OCI-LY7 (cell line): ENCODE measurements around the gene RTCA. TPM values are rescaled to one million over a fixed set of nuclear protein-coding genes. Genes with fewer than 3 reads are reported as not detected.

Experiments
- BruUV-seq: library from RNA; stranded (reverse); fragments of 400-500 nt; replicated peaks from 2 replicates; lab custom pipeline; 2021; lab: Mats Ljungman, UMichigan
- CTCF ChIA-PET: fragments of 300-600 bp; sonication (Branson Sonifier 250); formaldehyde crosslinking; loops from one replicate; lab custom pipeline; 2022; ENCODE audit warnings: antibody characterized with exemption; ENCODE audit not compliant: unreplicated experiment; lab: Charles Lee
- POLR2A ChIA-PET: fragments of 300-600 bp; sonication (Branson Sonifier 250); formaldehyde crosslinking; loops from one replicate; lab custom pipeline; 2022; ENCODE audit warnings: antibody characterized with exemption; lab: Charles Lee
- DNase-seq: peaks from one replicate; pipeline ENCODE4 v3.0.0-alpha.2; 2015; ENCODE audit warnings: low spot score
- H2AFZ ChIP-seq: fragments of 200-600 bp; sonication (generic), shearing (Covaris generic); 2 replicates; pipeline ENCODE4 v1.6.1; 2014; ENCODE audit warnings: mild to moderate bottlenecking, antibody characterized with exemption, low read length, moderate library complexity
- H3K27ac ChIP-seq: fragments of 200-600 bp; sonication (generic); 2 replicates; pipeline ENCODE4 v1.5.1; 2014; ENCODE audit warnings: mixed run types, low read depth, mild to moderate bottlenecking, moderate library complexity, low read length, inconsistent platforms; ENCODE audit not compliant: poor library complexity, severe bottlenecking
- H3K36me3 ChIP-seq: fragments of 200-600 bp; sonication (generic); 2 replicates; pipeline ENCODE4 v1.6.1; 2014; ENCODE audit warnings: mild to moderate bottlenecking, antibody characterized with exemption, low read length, moderate library complexity, mixed read lengths; ENCODE audit not compliant: insufficient read depth
- H3K4me1 ChIP-seq: fragments of 200-600 bp; sonication (generic); 2 replicates; pipeline ENCODE4 v1.5.1; 2014; ENCODE audit warnings: mild to moderate bottlenecking, low read length; ENCODE audit not compliant: insufficient read depth, poor library complexity, severe bottlenecking
- H3K4me2 ChIP-seq: fragments of 200-600 bp; sonication (generic); 2 replicates; pipeline ENCODE4 v1.6.1; 2014; ENCODE audit warnings: mild to moderate bottlenecking, low read length
- H3K4me3 ChIP-seq: fragments of 200-600 bp; sonication (generic); 2 replicates; pipeline ENCODE4 v1.5.1; 2014; ENCODE audit warnings: mild to moderate bottlenecking, low read depth, low read length; ENCODE audit not compliant: poor library complexity, severe bottlenecking
- H3K79me2 ChIP-seq: fragments of 200-600 bp; sonication (generic); 2 replicates; pipeline ENCODE4 v1.6.1; 2016; ENCODE audit warnings: low read depth, mild to moderate bottlenecking, low read length, moderate library complexity, mixed read lengths; ENCODE audit not compliant: insufficient read depth
- H3K9me2 ChIP-seq: fragments of 200-600 bp; sonication (generic); 2 replicates; pipeline ENCODE4 v1.6.1; 2016; ENCODE audit warnings: mild to moderate bottlenecking, low read length, mixed read lengths; ENCODE audit not compliant: insufficient read depth
- H3K9me3 ChIP-seq: fragments of 200-600 bp; sonication (generic); 2 replicates; pipeline ENCODE4 v1.6.1; 2014; ENCODE audit warnings: mild to moderate bottlenecking, mixed run types, low read length, mixed read lengths
- H4K20me1 ChIP-seq: fragments of 200-600 bp; sonication (generic); 2 replicates; pipeline ENCODE4 v1.6.1; 2014; ENCODE audit warnings: mild to moderate bottlenecking, antibody characterized with exemption, low read length, moderate library complexity, mixed read lengths; ENCODE audit not compliant: insufficient read depth
- CTCF ChIP-seq: fragments of 200-600 bp; sonication (generic); conservative IDR thresholded peaks from 2 replicates; pipeline ENCODE4 v1.5.1; 2014; ENCODE audit warnings: mild to moderate bottlenecking, antibody characterized with exemption, low read length, moderate library complexity, mixed read lengths
- EZH2phosphoT487 ChIP-seq: fragments of 200-600 bp; sonication (generic); IDR thresholded peaks from 2 replicates; pipeline ENCODE4 v1.6.1; 2018; ENCODE audit warnings: low read depth, borderline replicate concordance, mild to moderate bottlenecking, mixed run types, antibody characterized with exemption, low read length, moderate library complexity, mixed read lengths
- intact Hi-C: fragments of 100-400 bp; cut with micrococcal nuclease; formaldehyde crosslinking; loops from one replicate; pipeline ENCODE4 v1.10.0; 2022; ENCODE audit not compliant: unreplicated experiment
- total RNA-seq, 2 experiments: library from RNA; depleted of rRNA in 1 of 2; stranded (reverse); fragments of >200 nt in 1 of 2; shearing (Covaris generic) in 1 of 2; gene quantifications; 2 replicates each; pipeline ENCODE4 v1.2.3, GENCODE V29; 2014 to 2022

RTCA gene
- total RNA-seq, 2 experiments from 2014 or later = 25.9 to 42.7 TPM

GRCh38 chr1:100219457-100219856 is 46.6 kb upstream of the RTCA start:
- CTCF ChIA-PET = interaction anchor here (0.6 kb wide), 1 partner anchor 31 kb away, joined by 3 read pairs; no protein-coding TSS in a partner anchor
- no peak for TF ChIP-seq CTCF
- no peak for TF ChIP-seq EZH2phosphoT487
- intact Hi-C loops = no loop called here

GRCh38 chr1:100219883-100220282 is 46.1 kb upstream of the RTCA start:
- DNase-seq = no peak
- H3K36me3 ChIP-seq = peaks cover 47% of the 10 kb centered on the region
- intact Hi-C loops = no loop called here

More at GRCh38 chr1:100219457-100219856, 46.6 kb upstream of the RTCA start:
- Histone ChIP-seq H3K27ac (no peak overlapping the region), H3K4me3 (no peak overlapping the region), H3K79me2 (no peaks in the 10 kb centered on the region), H3K9me3 (no peaks in the 10 kb centered on the region), H3K4me1 (no peaks in the 10 kb centered on the region), H3K4me2 (no peak overlapping the region), H3K9me2 (no peaks in the 10 kb centered on the region), H4K20me1 (no peaks in the 10 kb centered on the region), H3K36me3 (peaks cover 51% of the 10 kb centered on the region), H2AFZ (no peak overlapping the region)
- no TSS peak for BruUV-seq
- POLR2A ChIA-PET = interaction anchor here (0.7 kb wide), 1 partner anchor 250 kb away, joined by 3 read pairs; the partner anchor contains the start of gene SLC35A3
- DNase-seq = no peak

More at GRCh38 chr1:100219883-100220282, 46.1 kb upstream of the RTCA start:
- no peaks in the 10 kb centered on the region for H3K9me3 ChIP-seq
- H4K20me1 ChIP-seq = no peaks in the 10 kb centered on the region
- no peaks in the 10 kb centered on the region for H3K79me2 ChIP-seq
- H3K9me2 ChIP-seq = no peaks in the 10 kb centered on the region
- H2AFZ ChIP-seq = no peak overlapping the region
- no peak overlapping the region for H3K4me2 ChIP-seq
- ChIA-PET CTCF (interaction anchor here (0.6 kb wide), 1 partner anchor 30 kb away, joined by 3 read pairs; no protein-coding TSS in a partner anchor), POLR2A (no interaction called here)
- no peaks in the 10 kb centered on the region for H3K4me1 ChIP-seq
- no TSS peak for BruUV-seq
- no peak for TF ChIP-seq CTCF
- TF ChIP-seq EZH2phosphoT487 = no peak
- H3K27ac ChIP-seq = no peak overlapping the region
- no peak overlapping the region for H3K4me3 ChIP-seq
